HS-5 (cell line): ENCODE data around the gene AQP6.

Experiments
- DNase-seq: peaks from one replicate; pipeline ENCODE4 v3.0.0-alpha.2; 2012; ENCODE audit warnings: low read depth

AQP6 gene

DNA sequence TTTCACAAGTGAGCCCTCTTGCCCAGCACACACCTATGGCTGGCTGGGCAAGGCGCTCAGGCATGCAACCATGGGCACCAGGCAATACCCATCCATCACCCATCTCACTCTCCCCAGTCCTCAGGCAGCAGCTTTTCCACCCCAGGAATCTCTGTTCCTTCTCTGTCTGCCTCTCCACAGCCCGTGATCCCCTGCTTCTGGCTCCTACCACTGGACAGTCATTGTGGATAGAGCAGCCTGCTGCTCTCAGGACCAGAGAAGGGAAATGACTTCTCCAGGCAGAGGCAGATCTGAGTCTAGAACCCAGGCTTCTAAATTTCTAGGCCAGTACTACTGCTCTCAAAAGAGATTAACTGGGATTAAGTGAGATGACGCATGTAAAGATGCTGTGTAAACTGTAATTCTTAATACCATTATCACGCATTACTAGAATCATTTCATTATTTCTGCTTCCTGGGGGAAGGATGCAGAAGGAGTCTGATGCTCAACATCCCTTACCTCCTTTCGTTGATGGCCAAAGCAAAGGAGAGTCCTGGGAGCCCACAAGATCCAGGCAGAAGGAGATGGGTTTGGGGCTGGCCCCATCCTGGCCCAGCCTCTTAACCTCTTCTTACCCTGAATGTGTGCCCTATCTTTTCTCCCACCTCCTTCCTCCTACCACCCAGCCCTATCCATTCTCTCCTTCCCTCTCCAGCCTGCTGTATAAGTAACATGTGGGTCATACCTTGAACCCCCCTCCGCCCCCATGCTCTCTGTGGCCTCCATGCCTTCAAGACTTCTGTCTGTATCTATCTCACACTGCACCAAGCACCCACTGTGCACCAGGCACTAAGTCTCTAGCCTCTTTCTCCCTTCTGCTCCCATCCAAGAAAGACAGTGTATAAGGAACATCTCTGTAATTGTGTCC lies 15.8 kb upstream of the AQP6 start:
- no peak for DNase-seq

DNA sequence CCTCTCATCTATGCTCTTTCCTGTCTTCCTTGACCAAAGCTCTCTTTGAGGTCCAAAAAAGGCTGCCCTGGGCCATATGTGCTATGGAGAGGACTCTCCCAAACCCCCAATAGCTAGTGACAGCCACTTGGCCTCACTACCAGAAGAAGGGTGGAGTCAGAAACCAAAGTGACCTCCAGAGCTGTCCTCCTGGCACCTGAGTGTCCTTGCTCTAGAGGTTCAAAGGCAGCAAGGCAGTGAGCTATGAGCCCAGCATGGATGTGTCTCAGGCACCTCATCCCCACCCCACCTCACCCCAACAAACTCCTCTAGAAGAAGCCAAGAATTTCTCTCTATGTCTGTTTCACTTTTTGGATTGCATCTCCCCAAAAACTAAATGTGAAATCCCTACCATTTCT lies 15.2 kb upstream of the AQP6 start:
- no peak for DNase-seq

DNA sequence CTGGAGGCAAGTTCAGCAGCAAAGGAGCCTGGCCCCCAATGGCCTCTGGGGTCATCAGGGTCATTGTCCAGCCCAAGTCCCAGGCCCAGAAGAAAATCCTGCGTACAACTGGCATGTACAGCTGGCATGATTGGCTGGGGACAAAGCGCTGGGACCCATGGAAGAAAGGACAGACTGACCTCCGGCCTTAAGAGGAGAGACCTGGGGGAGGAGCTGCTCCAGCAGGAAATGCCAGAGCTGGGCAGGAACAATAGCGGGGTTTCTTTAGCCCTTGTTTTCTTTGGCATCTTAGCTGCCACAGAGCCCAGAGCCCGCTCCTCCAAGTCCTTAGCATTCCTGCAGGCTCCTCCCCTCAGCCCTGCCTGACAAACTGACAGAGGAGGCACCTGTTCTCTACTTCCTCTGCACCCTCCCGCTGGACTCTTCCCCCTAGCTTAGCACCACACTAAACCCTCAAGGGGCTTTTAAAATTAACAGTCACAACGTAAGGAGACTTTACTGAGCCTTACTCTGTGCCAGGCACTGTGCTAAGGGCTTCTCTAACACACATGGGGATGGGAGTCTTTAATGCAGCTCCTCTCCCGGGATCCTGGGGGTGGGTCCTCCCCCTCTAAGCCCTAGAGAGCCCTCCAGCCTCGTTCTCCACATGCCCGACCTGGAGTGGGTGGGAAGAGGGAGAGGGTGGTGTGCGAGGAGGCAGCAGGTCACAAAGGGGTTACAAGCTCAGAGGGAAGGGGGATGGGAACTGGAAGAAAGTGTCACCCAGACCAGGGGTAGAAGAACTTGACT lies 12.9 kb upstream of the AQP6 start:
- no peak for DNase-seq

DNA sequence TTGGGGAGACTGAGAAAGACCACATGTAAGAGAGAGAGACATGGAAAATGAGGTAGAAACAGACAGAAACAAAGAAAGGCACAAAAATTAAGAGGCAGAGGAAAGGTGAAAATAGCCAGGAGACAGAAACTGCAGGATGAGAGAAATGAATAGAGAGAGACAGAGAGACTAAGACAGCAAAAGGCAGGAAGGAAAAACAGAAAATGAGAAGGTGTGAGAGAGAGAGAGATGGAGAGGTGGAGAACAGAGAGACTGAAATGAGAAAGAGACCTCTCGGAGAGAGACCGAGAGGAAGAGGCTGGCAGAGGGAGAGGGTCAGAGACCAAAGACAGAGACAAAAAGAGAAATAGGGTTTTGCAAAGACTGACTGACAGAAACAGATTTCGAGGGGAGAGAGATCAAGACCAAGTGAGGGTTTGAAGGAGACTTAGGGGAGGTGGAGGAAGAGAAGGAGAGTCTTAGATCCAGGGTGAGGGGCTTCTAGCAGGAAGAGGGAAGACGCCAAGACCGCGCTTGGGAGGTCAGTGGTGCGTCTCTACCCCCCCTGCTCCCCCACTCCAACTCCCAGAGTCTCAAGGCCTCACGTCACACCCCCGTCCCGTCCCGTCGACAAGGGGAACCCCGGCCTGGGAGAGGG lies 12.2 kb upstream of the AQP6 start:
- no peak for DNase-seq

DNA sequence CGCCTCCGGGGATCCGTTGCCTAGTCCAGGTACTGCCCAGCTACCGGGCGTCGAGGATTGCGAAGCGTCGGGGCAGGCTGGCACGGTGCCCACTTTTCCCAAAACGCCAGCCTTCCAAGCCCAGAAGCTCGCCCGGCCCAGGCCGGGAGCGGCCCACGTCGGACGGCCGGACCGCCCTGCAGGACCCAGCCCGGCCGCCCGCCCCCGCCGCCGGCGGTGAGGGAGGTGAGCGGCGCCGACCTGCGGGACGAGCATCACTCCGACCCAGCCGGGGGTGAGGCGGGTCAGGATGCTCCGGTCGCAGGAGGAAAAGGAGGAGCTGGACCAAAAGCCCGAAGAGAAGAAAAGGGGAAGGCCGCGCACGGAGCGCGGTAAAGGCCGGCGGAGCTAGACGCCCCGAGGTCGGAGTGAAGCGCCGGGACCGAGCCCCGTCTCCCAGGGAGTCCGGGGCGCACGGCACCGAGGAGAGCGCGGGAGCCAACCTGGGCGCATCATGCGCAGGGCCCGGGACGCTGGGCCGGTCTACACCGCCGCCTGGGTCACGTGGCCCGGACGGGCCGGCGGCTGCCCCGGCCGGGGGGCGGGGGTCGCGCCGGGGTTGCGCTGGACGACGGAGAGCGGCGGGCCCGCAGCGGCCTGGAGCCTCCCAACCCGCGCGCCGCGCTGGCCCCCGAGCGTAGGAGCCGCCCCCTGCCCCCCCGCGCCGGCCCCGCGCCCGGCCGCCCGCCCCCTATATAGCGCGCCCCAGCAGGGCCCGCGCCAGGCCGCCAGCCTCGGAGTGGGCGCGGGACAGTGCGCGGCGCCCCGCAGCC lies 11.4 kb upstream of the AQP6 start, which contains the start of gene AQP5:
Gene AQP5, plus strand, starts transcription at position 762 of the 812 bp plus-strand sequence. CDS start 146 bp downstream, outside the sequence.
- no peak for DNase-seq

DNA sequence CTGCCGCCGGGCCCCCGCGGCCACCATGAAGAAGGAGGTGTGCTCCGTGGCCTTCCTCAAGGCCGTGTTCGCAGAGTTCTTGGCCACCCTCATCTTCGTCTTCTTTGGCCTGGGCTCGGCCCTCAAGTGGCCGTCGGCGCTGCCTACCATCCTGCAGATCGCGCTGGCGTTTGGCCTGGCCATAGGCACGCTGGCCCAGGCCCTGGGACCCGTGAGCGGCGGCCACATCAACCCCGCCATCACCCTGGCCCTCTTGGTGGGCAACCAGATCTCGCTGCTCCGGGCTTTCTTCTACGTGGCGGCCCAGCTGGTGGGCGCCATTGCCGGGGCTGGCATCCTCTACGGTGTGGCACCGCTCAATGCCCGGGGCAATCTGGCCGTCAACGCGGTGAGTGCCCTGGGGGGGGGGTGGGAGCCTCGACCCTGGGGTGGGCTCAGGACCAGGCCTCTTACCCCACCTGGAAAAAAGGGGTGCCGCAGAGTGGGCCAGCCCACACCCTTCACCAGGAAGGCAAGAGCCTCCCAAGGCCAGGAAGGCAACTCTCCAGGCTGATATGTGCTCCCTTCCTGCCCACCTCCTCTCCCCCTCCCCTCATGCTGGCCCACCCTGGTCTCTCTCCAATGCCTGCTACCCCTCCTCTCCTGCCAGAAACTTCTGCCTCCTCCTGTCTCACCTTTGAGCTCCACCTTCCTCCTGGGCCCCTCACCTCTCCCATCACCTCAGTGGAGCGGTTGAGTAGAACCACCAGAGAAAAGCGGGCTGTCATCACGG lies 10.6 kb upstream of the AQP6 start:
- DNase-seq, result no peak

DNA sequence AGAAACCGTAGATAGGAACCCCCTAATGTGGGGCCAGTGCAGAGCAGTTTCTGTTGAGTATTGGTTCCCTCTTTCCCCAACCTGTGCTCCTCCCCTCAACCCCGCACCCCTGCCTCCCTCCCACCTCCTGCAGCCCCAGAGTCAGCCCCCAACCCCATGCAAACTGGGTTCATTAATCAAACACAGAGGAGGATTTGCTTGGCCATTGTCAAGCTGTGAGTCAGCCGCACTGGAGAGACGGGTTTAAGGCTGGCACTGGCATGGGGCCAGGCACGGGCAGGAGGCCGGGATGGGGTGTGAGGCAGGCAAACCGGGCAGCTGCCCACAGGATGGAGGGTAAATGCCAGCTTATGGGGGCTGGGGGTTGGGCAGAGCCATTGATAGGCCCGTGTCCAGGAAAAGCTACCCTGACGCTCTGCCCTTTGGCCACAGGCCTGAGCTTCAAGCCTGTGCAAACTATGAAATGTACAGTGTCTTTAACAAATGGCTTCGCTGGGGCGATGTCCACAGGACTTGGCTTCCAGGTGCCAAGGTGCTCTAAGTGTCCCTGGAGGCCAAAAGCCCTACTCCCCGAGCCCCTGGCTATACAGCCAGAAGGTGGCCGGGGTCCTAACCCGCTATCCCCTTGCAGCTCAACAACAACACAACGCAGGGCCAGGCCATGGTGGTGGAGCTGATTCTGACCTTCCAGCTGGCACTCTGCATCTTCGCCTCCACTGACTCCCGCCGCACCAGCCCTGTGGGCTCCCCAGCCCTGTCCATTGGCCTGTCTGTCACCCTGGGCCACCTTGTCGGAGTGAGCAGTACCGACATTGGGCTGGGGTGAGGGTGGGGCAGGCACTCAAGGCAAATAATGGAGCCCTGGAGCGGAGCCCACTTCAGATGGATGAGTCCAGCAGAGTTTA lies 9.6 kb upstream of the AQP6 start:
- DNase-seq, result no peak

DNA sequence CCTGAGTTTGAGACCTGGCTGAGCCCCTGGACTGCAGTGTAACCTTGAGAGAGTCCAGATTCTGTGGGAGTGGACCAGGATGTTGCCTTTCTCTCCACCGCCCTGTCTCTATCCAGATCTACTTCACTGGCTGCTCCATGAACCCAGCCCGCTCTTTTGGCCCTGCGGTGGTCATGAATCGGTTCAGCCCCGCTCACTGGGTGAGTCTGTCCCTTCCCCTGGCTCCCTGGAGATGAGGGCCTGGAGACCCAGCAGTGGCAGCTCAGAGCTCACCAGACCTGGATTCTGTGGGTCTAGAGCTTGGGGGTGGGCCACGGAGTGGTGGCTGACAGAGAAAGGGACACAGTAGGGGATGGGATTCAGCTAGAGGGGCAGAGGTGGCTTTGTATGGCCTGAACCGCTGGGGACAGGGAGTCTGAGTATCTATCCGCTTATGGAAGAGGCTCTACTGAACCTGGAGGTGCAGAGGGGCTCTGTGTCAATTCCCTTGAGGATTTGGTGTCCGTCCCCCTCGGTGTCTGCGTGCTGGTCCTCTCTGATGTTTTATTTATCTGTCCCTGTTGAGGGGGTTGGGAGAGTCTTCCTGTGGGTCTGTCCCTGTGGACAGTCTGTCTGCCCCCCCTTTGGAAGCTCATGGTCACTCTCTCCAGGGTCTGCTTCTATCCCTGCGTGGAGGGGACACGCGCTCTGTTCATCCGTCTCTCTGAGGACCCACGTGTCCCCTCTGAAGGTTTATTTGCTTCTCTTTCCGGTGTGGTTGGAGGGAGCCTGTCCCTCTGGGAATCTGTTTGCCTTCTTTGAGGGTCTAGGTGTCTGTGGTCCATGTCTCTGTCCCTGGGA lies 8.6 kb upstream of the AQP6 start:
- DNase-seq, result no peak

DNA sequence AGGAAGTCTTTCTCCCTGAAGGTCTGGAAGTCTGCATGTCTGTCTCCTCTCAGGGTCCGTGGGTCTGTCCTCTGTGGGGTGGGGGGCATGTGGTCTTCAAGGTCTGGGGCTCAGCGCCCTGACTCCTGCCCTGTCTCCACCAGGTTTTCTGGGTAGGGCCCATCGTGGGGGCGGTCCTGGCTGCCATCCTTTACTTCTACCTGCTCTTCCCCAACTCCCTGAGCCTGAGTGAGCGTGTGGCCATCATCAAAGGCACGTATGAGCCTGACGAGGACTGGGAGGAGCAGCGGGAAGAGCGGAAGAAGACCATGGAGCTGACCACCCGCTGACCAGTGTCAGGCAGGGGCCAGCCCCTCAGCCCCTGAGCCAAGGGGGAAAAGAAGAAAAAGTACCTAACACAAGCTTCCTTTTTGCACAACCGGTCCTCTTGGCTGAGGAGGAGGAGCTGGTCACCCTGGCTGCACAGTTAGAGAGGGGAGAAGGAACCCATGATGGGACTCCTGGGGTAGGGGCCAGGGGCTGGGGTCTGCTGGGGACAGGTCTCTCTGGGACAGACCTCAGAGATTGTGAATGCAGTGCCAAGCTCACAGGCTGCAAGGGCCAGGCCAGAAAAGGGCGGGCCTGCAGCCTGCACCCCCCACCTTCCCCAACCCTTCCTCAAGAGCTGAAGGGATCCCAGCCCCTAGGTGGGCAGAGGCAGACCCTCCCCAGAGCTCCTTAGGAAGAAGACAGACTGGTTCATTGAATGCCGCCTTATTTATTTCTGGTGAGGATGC lies 7.7 kb upstream of the AQP6 start:
- DNase-seq, result no peak

DNA sequence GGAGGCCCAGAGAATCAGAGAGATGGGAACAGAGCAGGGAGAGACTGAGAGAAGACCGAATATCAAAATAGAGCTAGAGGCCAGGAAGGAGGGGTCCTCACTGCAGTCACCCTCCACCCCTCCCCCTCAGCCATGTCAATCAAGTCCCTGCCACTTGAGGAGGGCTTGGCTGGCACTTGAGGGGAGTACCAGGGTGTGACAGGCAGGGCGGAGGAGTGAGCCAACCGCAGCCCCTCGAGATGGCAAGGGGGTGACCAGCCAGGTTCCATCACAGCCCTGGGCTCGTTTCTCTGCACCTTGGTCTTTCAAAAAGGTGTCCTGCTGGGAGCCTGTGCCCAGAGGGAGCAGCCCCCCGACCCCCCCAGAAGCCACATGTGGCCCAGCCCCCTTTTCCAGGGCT lies 6.9 kb upstream of the AQP6 start:
- DNase-seq, result no peak

DNA sequence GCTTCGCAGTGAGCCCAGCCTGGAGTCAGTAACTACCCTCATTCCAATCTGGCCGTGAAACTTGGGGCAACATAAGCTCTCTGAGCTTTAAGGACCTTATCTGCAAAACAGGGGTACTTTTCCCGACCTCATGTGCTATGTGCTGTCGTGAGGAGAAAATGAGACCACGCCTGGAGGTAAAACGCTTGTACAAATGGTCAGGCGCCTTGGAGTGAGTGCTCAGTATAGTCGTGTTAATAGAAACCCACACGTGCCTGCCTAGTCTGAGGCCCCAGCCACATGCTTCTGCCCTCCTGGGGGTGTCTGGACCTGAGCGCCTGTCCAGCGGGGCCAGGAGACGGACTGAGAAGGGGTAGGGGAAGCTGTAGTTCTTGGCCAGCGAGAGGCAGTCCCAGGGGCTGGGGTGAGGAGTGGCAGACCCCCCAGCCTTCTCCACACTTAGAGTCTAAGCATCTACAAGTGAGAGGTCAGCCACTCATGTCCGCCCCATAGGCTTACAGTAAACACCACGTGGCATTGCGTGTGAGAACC lies 6.2 kb upstream of the AQP6 start:
- no peak for DNase-seq

DNA sequence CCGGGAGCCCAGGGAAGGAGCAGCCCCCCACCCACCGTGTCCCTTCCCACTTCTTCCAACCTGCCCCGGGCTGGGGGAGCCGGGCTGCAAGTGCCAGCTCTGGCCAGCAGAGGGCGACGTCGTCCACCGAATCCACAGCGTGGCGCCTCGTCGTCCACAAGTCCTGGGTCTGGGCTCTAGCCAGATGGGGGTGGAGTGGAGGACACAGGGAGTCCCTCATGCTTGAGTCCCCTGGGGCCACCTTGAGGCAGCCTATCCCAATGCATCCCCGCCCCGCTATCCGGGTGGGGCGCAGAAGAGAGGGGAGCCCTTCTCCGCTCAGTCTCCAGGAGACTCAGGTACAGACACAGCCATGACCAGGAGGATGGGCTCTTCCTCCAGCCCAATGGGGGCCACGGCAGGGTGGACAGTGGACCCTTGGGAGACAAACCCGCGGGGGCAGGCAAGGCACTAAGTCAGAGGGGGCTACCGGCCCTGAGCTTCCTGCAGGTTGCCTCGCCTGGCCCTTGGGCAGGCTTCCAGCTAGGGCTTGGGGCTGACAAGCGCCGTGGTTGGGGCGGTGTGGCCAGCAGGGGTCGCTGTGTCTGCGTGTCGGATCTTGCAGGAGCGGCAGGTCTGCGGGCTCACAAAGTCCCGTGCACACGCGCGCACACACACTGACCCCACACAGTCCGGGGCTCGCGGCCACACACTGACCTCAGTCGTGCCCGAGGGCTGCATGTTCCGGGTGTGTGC lies 5.5 kb upstream of the AQP6 start:
- DNase-seq, result peak; percentile 46

DNA sequence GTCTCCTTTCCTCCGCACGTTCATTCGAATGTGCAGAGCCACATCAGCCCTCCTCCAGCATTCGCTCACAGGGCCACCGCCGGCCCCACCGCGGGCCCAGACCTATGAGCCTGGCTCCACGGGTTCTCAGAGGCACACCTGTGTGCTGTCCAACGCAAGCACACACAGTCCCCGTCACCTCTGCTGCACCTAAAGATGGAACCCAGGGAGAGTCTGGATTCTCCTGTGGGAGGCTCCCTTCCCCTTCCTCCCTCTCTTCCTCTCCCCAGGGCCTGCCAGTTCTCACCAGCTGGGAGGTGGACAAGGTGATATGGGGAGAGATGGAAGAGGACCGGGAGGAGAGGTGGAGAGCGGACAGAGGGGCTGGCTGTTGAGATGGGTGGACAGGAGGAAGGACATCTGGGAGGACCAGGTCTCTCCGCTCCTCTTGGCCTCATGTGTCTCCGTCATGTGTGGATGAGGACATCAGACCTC lies 4.9 kb upstream of the AQP6 start:
- no peak for DNase-seq

DNA sequence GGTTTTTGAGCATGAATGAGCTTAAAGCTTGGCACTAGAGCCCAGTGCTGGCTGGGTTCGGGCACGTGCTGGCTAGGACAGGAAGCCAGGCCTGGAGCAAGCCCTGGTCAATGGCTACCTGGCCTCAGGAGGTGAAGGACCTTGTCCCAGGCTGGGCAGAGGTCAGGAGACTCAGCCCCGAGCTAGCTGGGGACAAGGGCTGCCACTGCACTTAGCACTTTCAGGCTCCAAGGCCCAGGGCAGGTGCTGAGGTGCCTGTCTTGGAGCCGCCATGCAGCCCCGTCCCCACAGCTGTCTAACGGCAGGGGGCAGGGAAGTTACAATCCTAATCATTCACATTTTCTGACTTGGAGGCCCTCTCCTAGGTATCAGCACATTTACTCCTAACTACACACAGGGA lies 4.3 kb upstream of the AQP6 start:
- no peak for DNase-seq

DNA sequence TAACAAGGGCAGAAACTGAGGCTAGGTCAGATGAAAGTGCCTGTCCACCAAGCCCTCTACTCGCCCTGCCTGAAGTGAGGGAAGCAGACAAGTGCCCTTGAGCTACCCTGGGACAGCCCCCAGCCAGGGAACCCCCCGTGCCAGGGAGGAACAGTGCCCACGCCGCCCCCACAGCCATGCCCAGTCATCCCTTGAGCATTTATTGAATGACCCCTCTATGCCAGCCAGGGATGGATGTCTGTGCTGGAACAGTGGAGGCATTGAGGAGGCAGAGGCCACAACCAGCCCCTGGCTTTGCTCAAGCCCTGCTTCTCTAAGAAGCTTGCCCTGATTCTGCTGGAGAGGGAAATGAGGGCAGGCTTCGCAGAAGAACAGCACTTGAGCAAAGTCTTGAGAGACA lies 3.7 kb upstream of the AQP6 start:
- DNase-seq, result no peak

DNA sequence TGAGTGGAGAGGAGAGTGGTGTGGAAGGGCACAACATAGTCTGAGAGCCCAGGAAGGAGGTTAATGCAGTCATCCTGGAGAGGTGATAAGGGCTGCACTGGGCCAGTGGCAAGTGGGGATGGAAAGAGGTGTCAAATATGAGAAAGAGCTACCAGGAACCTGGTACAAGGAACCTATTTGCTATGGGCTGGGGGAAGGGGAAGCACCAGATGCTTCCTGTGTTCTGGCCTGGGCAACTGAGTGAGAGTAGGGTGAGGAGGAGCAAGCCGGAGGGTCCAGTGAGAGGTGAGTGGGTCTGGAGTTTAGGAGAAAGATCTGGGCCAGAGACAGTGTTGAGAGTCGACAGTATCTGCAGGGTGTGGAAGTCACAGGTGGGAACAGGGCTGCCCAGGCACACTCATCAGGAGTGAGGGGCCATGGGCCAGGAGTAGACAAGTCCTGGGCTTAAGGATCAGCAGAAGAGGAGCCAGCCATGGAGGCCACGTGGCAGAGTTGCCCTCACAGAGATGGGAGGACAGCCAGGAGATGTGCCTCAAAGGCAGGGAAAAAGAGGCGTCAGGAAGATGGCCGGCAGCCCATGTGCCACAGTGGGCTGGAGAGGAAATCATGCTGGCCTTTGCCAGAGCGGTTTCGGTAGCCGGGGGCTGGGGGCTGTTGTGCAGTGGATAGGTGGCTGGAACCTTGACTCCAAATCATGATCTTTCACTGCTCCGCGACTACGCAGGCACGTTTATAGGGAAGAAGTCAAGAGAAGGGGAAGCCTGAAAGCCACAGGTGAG lies 2.9 kb upstream of the AQP6 start:
- DNase-seq, result no peak
